GM18907 (cell line): Measurements from ENCODE around the gene RAB6B.

ENCODE experiments used
- ATAC-seq: cut with Tn5 transposase; IDR thresholded peaks from one replicate; pipeline ENCODE4 v1.9.1; 2021; ENCODE audit warnings: mild to moderate bottlenecking, moderate library complexity; ENCODE audit not compliant: unreplicated experiment

The RAB6B gene

GRCh38 chr3:133931084-133931483 is 35.4 kb upstream of the RAB6B start:
- ATAC-seq, result no peak

- no peak for ATAC-seq
Measured at GRCh38 chr3:133930341-133930933, 34.8 kb upstream of the RAB6B start.

GRCh38 chr3:133928903-133929607 is 33.4 kb upstream of the RAB6B start:
- no peak for ATAC-seq

GRCh38 chr3:133928136-133928893 is 32.6 kb upstream of the RAB6B start:
- no peak for ATAC-seq

GRCh38 chr3:133927540-133928066 is 31.9 kb upstream of the RAB6B start:
- no peak for ATAC-seq

- no peak for ATAC-seq
Measured at GRCh38 chr3:133926736-133927539, 31.3 kb upstream of the RAB6B start.

GRCh38 chr3:133925960-133926735 is 30.5 kb upstream of the RAB6B start:
- ATAC-seq, result no peak

- no peak for ATAC-seq
Measured at GRCh38 chr3:133924041-133924440, 28.4 kb upstream of the RAB6B start.

- no peak for ATAC-seq
Measured at GRCh38 chr3:133921592-133921991, 25.9 kb upstream of the RAB6B start.

- ATAC-seq, result no peak
Measured at GRCh38 chr3:133917144-133917543, 21.5 kb upstream of the RAB6B start.

- ATAC-seq, result no peak
Measured at GRCh38 chr3:133915685-133916658, 20.3 kb upstream of the RAB6B start.

GRCh38 chr3:133914839-133915600 is 19.3 kb upstream of the RAB6B start:
- no peak for ATAC-seq

- ATAC-seq, result no peak
Measured at GRCh38 chr3:133910422-133910821, 14.7 kb upstream of the RAB6B start.

GRCh38 chr3:133905376-133905775 is 9.7 kb upstream of the RAB6B start:
- ATAC-seq, result no peak

- no peak for ATAC-seq
Measured at GRCh38 chr3:133901847-133902246, 6.2 kb upstream of the RAB6B start.

GRCh38 chr3:133901083-133901482 is 5.4 kb upstream of the RAB6B start:
- no peak for ATAC-seq

- no peak for ATAC-seq
Measured at GRCh38 chr3:133899311-133899710, 3.6 kb upstream of the RAB6B start.

- no peak for ATAC-seq
Measured at GRCh38 chr3:133897547-133897946, 1.9 kb upstream of the RAB6B start.
